ENCODE results near the gene NANS. TPM values are rescaled to one million over a fixed set of nuclear protein-coding genes. Genes with fewer than 3 reads are reported as not detected.

Gene NANS
- total and polyA plus RNA-seq, 4 experiments from 2014 or later, result 22.1 to 55.3 (median 28.9) TPM

GRCh38 chr9:98062161-98062560 lies 5.6 kb downstream of the NANS start:
- ChIA-PET CTCF (ENCODE audit: partially characterized antibody) (no interaction called here), POLR2A (ENCODE audit: partially characterized antibody) (no interaction called here)
- no peak overlapping the region for H3K4me3 ChIP-seq (ENCODE audit: low read length in 2 of 2)
- Mint-ChIP-seq H3K27me3 (no peaks in the 10 kb centered on the region), H3K4me3 (no peak overlapping the region), H3K27ac (peak overlapping the region in 3 of 7 donors; percentile 4 to 41 (median 18)), H3K4me1 (peaks cover 12 to 27% (median 23%) of the 10 kb centered on the region in 4 donors), H3K36me3 (peaks cover 29 to 45% of the 10 kb centered on the region in 2 donors), H3K9me3 (no peaks in the 10 kb centered on the region)
- peaks cover 14% of the 10 kb centered on the region for H3K36me3 ChIP-seq (ENCODE audit: insufficient read depth, low read length)
- DNase-seq, result no peak
- no peaks in the 10 kb centered on the region for H3K9me3 ChIP-seq (ENCODE audit: control insufficient read depth in 1 of 2, low read length in 2 of 2)
- peaks cover 15% of the 10 kb centered on the region for H3K4me1 ChIP-seq (ENCODE audit: insufficient read depth, low read length)
- H3K27me3 ChIP-seq (ENCODE audit: insufficient read depth, low read length), result no peaks in the 10 kb centered on the region
- intact Hi-C loops (cut with micrococcal nuclease), result no loop called here
- no peak overlapping the region for H3K27ac ChIP-seq (ENCODE audit: low read depth, low read length)

- peaks cover 8 to 15% (median 10%) of the 10 kb centered on the region in 4 donors for H3K4me1 Mint-ChIP-seq
- H3K36me3 Mint-ChIP-seq, result peaks cover 29 to 45% of the 10 kb centered on the region in 2 donors
- ChIA-PET POLR2A (ENCODE audit: partially characterized antibody) (interaction anchor here (0.7 to 0.8 kb wide), 2 partner anchors 9 to 18 kb away, joined by 3 to 4 read pairs; no protein-coding TSS in a partner anchor), CTCF (ENCODE audit: partially characterized antibody) (interaction anchor here (0.7 to 1.0 kb wide), 2 partner anchors 9 to 33 kb away, joined by 3 to 5 read pairs; no protein-coding TSS in a partner anchor)
- H3K4me3 Mint-ChIP-seq, result no peak overlapping the region
- H3K4me3 ChIP-seq (ENCODE audit: low read length in 2 of 2), result no peak overlapping the region
- intact Hi-C loops (cut with micrococcal nuclease), result no loop called here
- no peaks in the 10 kb centered on the region for H3K9me3 Mint-ChIP-seq
- no peak overlapping the region for H3K27ac ChIP-seq (ENCODE audit: low read depth, low read length)
- DNase-seq, result no peak
- H3K27me3 Mint-ChIP-seq, result no peaks in the 10 kb centered on the region
- H3K36me3 ChIP-seq (ENCODE audit: insufficient read depth, low read length), result peaks cover 14% of the 10 kb centered on the region
- peak overlapping the region in 2 of 7 donors; percentile 16 to 29 for H3K27ac Mint-ChIP-seq
- H3K27me3 ChIP-seq (ENCODE audit: insufficient read depth, low read length), result no peaks in the 10 kb centered on the region
- H3K4me1 ChIP-seq (ENCODE audit: insufficient read depth, low read length), result no peaks in the 10 kb centered on the region
- H3K9me3 ChIP-seq (ENCODE audit: control insufficient read depth in 1 of 2, low read length in 2 of 2), result no peaks in the 10 kb centered on the region
Measured at GRCh38 chr9:98064623-98065392, 8.3 kb downstream of the NANS start.

- DNase-seq, result no peak
- no peak overlapping the region for H3K27ac ChIP-seq (ENCODE audit: low read depth, low read length)
- no peaks in the 10 kb centered on the region for H3K27me3 Mint-ChIP-seq
- H3K27ac Mint-ChIP-seq, result peak overlapping the region in 1 of 7 donors; percentile 42
- ChIA-PET POLR2A (ENCODE audit: partially characterized antibody) (interaction anchor here (0.7 kb wide), 1 partner anchor 42 kb away, joined by 4 read pairs; no protein-coding TSS in a partner anchor), CTCF (ENCODE audit: partially characterized antibody) (no interaction called here)
- no peaks in the 10 kb centered on the region for H3K4me1 ChIP-seq (ENCODE audit: insufficient read depth, low read length)
- H3K9me3 Mint-ChIP-seq, result no peaks in the 10 kb centered on the region
- peaks cover 9% of the 10 kb centered on the region for H3K36me3 ChIP-seq (ENCODE audit: insufficient read depth, low read length)
- no peaks in the 10 kb centered on the region for H3K9me3 ChIP-seq (ENCODE audit: control insufficient read depth in 1 of 2, low read length in 2 of 2)
- H3K4me3 Mint-ChIP-seq, result no peak overlapping the region
- H3K27me3 ChIP-seq (ENCODE audit: insufficient read depth, low read length), result no peaks in the 10 kb centered on the region
- peaks cover 6 to 11% (median 9%) of the 10 kb centered on the region in 4 donors for H3K4me1 Mint-ChIP-seq
- intact Hi-C loops (cut with micrococcal nuclease), result no loop called here
- no peak overlapping the region for H3K4me3 ChIP-seq (ENCODE audit: low read length in 2 of 2)
- H3K36me3 Mint-ChIP-seq, result peaks cover 25 to 42% of the 10 kb centered on the region in 2 donors
Measured at GRCh38 chr9:98066235-98066634, 9.7 kb downstream of the NANS start.

GRCh38 chr9:98067184-98067583 lies 10.7 kb downstream of the NANS start:
- Histone ChIP-seq H3K27me3 (ENCODE audit: insufficient read depth, low read length) (no peaks in the 10 kb centered on the region), H3K4me1 (ENCODE audit: insufficient read depth, low read length) (no peaks in the 10 kb centered on the region), H3K36me3 (ENCODE audit: insufficient read depth, low read length) (peaks cover 9% of the 10 kb centered on the region), H3K27ac (ENCODE audit: low read depth, low read length) (no peak overlapping the region), H3K4me3 (ENCODE audit: low read length in 2 of 2) (no peak overlapping the region), H3K9me3 (ENCODE audit: control insufficient read depth in 1 of 2, low read length in 2 of 2) (no peaks in the 10 kb centered on the region)
- no peaks in the 10 kb centered on the region for H3K27me3 Mint-ChIP-seq
- intact Hi-C loops (cut with micrococcal nuclease), result no loop called here
- peaks cover 6 to 14% (median 10%) of the 10 kb centered on the region in 4 donors for H3K4me1 Mint-ChIP-seq
- POLR2A ChIA-PET (ENCODE audit: partially characterized antibody), result interaction anchor here (1.6 kb wide), 1 partner anchor 10 kb away, joined by 3 read pairs; no protein-coding TSS in a partner anchor
- peaks cover 25 to 42% of the 10 kb centered on the region in 2 donors for H3K36me3 Mint-ChIP-seq
- CTCF ChIA-PET (ENCODE audit: partially characterized antibody), result interaction anchor here (1.5 to 1.7 kb wide), 3 partner anchors 24 to 196 kb away, joined by 3 to 5 read pairs (median 4); no protein-coding TSS in a partner anchor
- no peaks in the 10 kb centered on the region for H3K9me3 Mint-ChIP-seq
- peak overlapping the region in 2 of 7 donors; percentile 75 to 79 for H3K27ac Mint-ChIP-seq
- no peak overlapping the region for H3K4me3 Mint-ChIP-seq
- DNase-seq, result no peak

DNA sequence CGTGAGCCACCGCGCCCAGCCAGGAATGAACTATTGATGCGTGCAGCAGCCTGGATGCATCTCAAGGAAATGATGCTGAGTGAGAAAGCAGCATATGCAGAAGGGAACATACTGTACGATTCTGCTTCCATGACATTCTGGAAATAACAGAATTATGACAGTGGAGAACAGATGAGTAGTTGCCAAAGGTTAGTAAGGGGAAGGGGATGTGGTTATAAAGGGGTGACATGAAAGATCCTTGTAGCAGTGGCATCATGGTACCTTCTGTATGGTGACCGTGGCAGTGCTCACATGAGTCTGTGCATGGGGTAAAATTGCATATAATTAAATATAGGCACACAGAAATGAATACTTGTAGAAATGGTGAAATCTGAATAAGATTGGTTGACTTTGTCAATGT lies 13.0 kb downstream of the NANS start:
- Histone ChIP-seq H3K4me3 (ENCODE audit: low read length in 2 of 2) (no peak overlapping the region), H3K36me3 (ENCODE audit: insufficient read depth, low read length) (peaks cover 4% of the 10 kb centered on the region), H3K27me3 (ENCODE audit: insufficient read depth, low read length) (no peaks in the 10 kb centered on the region), H3K9me3 (ENCODE audit: control insufficient read depth in 1 of 2, low read length in 2 of 2) (no peaks in the 10 kb centered on the region), H3K4me1 (ENCODE audit: insufficient read depth, low read length) (peaks cover 6% of the 10 kb centered on the region), H3K27ac (ENCODE audit: low read depth, low read length) (no peak overlapping the region)
- no peaks in the 10 kb centered on the region for H3K27me3 Mint-ChIP-seq
- ChIA-PET POLR2A (ENCODE audit: partially characterized antibody) (no interaction called here), CTCF (ENCODE audit: partially characterized antibody) (interaction anchor here (1.5 kb wide), 1 partner anchor 49 kb away, joined by 5 read pairs; the partner anchor contains the start of gene TRIM14)
- H3K27ac Mint-ChIP-seq, result no peak overlapping the region
- H3K9me3 Mint-ChIP-seq, result no peaks in the 10 kb centered on the region
- intact Hi-C loops (cut with micrococcal nuclease), result no loop called here
- H3K36me3 Mint-ChIP-seq, result peaks cover 13 to 28% of the 10 kb centered on the region in 2 donors
- H3K4me1 Mint-ChIP-seq, result peaks cover 12 to 22% (median 14%) of the 10 kb centered on the region in 4 donors
- DNase-seq, result no peak
- no peak overlapping the region for H3K4me3 Mint-ChIP-seq

DNA sequence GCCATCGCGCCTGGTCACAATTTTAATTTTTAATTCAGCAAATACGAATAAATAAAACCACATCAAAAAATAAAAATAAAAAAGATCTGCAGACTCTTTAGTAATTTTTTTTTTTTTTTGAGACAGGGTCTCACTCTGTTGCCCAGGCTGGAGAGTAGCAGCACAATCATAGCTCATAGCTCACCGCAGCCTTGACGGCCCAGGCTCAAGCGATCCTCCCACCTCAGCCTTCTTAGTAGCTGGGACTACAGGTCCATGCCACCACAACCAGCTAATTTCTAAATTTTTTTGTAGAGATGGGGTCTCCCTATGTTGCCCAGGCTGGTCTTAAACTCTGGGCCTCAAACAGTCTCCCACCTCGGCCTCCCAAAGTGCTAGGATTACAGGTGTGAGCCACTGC lies 14.2 kb downstream of the NANS start:
- Histone ChIP-seq H3K9me3 (ENCODE audit: control insufficient read depth in 1 of 2, low read length in 2 of 2) (no peaks in the 10 kb centered on the region), H3K27ac (ENCODE audit: low read depth, low read length) (no peak overlapping the region), H3K4me1 (ENCODE audit: insufficient read depth, low read length) (peaks cover 17% of the 10 kb centered on the region), H3K36me3 (ENCODE audit: insufficient read depth, low read length) (no peaks in the 10 kb centered on the region), H3K27me3 (ENCODE audit: insufficient read depth, low read length) (no peaks in the 10 kb centered on the region), H3K4me3 (ENCODE audit: low read length in 2 of 2) (no peak overlapping the region)
- Mint-ChIP-seq H3K27me3 (no peaks in the 10 kb centered on the region), H3K4me1 (peaks cover 20 to 32% (median 24%) of the 10 kb centered on the region in 4 donors), H3K9me3 (no peaks in the 10 kb centered on the region), H3K36me3 (peaks cover 7 to 23% of the 10 kb centered on the region in 2 donors), H3K4me3 (no peak overlapping the region), H3K27ac (no peak overlapping the region)
- intact Hi-C loops (cut with micrococcal nuclease), result no loop called here
- no peak for DNase-seq
- ChIA-PET POLR2A (ENCODE audit: partially characterized antibody) (interaction anchor here (1.7 to 2.1 kb wide), 2 partner anchors 50 to 185 kb away, joined by 4 to 7 read pairs; partner anchors contain the start of gene TBC1D2), CTCF (ENCODE audit: partially characterized antibody) (interaction anchor here (2.0 to 5.5 kb wide), 3 partner anchors 26 to 194 kb away, joined by 5 to 43 read pairs (median 6); no protein-coding TSS in a partner anchor)

DNA sequence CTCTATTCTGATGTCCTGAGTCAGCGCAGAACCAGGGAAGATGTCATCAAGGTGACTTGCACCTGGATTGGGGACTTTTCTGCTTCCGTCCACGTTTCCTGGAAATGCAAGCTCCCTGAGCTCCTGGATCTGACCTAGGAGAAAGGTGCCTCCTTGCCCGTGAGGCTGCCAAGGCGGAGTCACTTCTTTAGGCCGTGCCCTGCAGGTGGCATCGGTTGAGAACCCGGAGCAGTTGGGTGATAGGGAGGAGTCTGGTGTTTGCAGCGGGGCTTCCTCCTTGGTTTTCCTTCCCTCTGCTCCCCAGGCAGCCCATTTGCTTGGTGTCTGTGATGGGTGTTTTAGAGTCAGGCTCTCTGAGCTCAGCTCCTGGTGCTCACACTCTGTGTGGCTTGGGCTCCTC lies 15.2 kb downstream of the NANS start:
- Mint-ChIP-seq H3K4me3 (no peak overlapping the region), H3K9me3 (no peaks in the 10 kb centered on the region), H3K27me3 (no peaks in the 10 kb centered on the region), H3K27ac (no peak overlapping the region), H3K4me1 (peaks cover 23 to 35% (median 26%) of the 10 kb centered on the region in 4 donors), H3K36me3 (peaks cover 0 to 17% of the 10 kb centered on the region in 2 donors)
- ChIA-PET POLR2A (ENCODE audit: partially characterized antibody) (interaction anchor here (0.7 to 2.1 kb wide), 6 partner anchors 14 to 184 kb away, joined by 3 to 7 read pairs (median 4); partner anchors contain the start of genes CORO2A, TBC1D2 and TRIM14), CTCF (ENCODE audit: partially characterized antibody) (interaction anchor here (0.8 to 5.5 kb wide), 9 partner anchors 10 to 193 kb away, joined by 3 to 54 read pairs (median 5); partner anchors contain the start of gene TRIM14)
- Histone ChIP-seq H3K36me3 (ENCODE audit: insufficient read depth, low read length) (no peaks in the 10 kb centered on the region), H3K4me3 (ENCODE audit: low read length in 2 of 2) (no peak overlapping the region), H3K27ac (ENCODE audit: low read depth, low read length) (no peak overlapping the region), H3K9me3 (ENCODE audit: control insufficient read depth in 1 of 2, low read length in 2 of 2) (no peaks in the 10 kb centered on the region), H3K27me3 (ENCODE audit: insufficient read depth, low read length) (no peaks in the 10 kb centered on the region), H3K4me1 (ENCODE audit: insufficient read depth, low read length) (peaks cover 28% of the 10 kb centered on the region)
- intact Hi-C loops (cut with micrococcal nuclease), result no loop called here
- DNase-seq, result no peak

Data from CD4-positive, alpha-beta memory T cell (primary cell).